ENCODE data around the gene ELMOD3.

DNA sequence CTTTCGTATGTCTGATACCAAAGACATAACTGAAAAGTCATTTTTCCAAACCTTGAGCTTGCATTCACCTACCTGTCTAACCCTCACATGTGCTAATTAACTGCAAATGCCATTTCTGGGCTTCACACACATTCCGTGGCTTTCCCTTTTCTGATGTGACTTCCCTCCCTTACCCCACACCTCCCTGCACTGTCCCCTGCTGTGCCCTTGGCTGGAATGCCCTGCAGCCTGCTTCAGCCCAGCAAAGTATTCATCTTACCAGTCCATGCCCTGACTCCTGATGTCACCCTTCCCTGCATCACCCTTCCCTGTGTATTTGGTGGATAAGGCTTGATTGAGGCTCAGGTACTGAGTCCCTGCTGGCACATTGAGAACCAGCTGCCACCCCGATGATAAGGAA, 12.4 kb upstream of the ELMOD3 start:
- TF ChIP-seq POLR2A (IDR thresholded peaks at IDR 0.05; ENCODE audit: low read depth) (no peak), EP300 (IDR thresholded peaks at IDR 0.05) (no peak), CTCF (IDR thresholded peaks at IDR 0.05) (no peak)
